ENCODE results near the gene SRD5A1.

DNA sequence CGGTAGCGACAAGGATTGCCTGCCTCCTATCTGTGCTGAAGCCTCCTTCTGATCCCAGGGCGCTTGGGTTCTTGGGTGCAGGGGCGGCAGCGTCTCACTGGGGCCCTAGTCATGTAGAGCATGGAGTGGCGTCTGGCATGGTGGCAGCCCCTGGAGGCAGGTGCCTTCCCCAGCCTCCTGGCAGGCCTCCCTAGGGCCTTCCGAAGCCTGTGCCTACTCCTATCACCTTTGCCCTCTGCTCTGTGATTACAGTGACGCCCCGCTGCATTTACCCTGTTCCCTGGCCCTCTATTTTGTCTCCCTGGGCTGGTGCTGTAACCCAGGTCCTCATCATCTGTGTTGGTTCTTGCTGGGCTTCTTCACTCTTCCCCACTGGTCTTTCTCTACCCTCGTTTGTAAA, 3.8 kb downstream of the SRD5A1 start:
- TF ChIP-seq POLR2A (IDR thresholded peaks at IDR 0.05) (no peak), CTCF (IDR thresholded peaks at IDR 0.05) (no peak)
